Liver (tissue), 9 donors: Measurements from ENCODE around the gene KLK14. TPM values are rescaled to one million over a fixed set of nuclear protein-coding genes. Genes with fewer than 3 reads are reported as not detected.

Experiments used
- DNase-seq: peaks from one replicate; pipeline ENCODE4 v3.0.0-alpha.2; 2017; ENCODE audit warnings: low spot score
- H3K27ac ChIP-seq, 2 donors: one replicate each; pipeline ENCODE4 v1.7.0; 2013; ENCODE audit warnings: inconsistent platforms in 2 of 2, low read length in 2 of 2, control low read depth in 1 of 2, low read depth in 1 of 2, mild to moderate bottlenecking in 1 of 2
- H3K27me3 ChIP-seq, 4 donors: one replicate each; pipeline versions ENCODE4 v1.6.1 to v1.7.0; 2013; ENCODE audit warnings: low read length in 3 of 4, inconsistent platforms in 1 of 4, mild to moderate bottlenecking in 1 of 4, moderate library complexity in 1 of 4; ENCODE audit not compliant: control insufficient read depth in 4 of 4, insufficient read depth in 4 of 4
- H3K36me3 ChIP-seq, 4 donors: one replicate each; pipeline versions ENCODE4 v1.6.1 to v1.7.0; 2013; ENCODE audit warnings: low read length in 3 of 4, mild to moderate bottlenecking in 3 of 4, low read depth in 1 of 4, moderate library complexity in 1 of 4; ENCODE audit not compliant: control insufficient read depth in 4 of 4, insufficient read depth in 3 of 4
- H3K4me1 ChIP-seq, 4 donors: one replicate each; pipeline versions ENCODE4 v1.6.1 to v1.7.0; 2013; ENCODE audit warnings: low read length in 3 of 4, mild to moderate bottlenecking in 3 of 4, moderate library complexity in 1 of 4; ENCODE audit not compliant: control insufficient read depth in 4 of 4, insufficient read depth in 4 of 4
- H3K4me3 ChIP-seq, 3 donors: one replicate each; pipeline versions ENCODE4 v1.6.1 to v1.7.0; 2013; ENCODE audit warnings: low read length in 3 of 3, control low read depth in 1 of 3, low read depth in 1 of 3, mild to moderate bottlenecking in 1 of 3
- H3K9ac ChIP-seq, 2 donors: one replicate each; pipeline ENCODE4 v1.7.0; 2013; ENCODE audit warnings: low read length in 2 of 2, mild to moderate bottlenecking in 2 of 2, moderate library complexity in 2 of 2, control low read depth in 1 of 2, low read depth in 1 of 2
- H3K9me3 ChIP-seq, 4 donors: one replicate each; pipeline versions ENCODE4 v1.6.1 to v1.7.0; 2013; ENCODE audit warnings: low read length in 3 of 4; ENCODE audit not compliant: control insufficient read depth in 4 of 4
- ATF3 ChIP-seq: IDR thresholded peaks from 2 replicates; pipeline ENCODE4 v1.6.1; 2016; ENCODE audit warnings: antibody characterized with exemption
- CTCF ChIP-seq: fragments of 150-350 bp; IDR thresholded peaks from 2 replicates; pipeline ENCODE4 v1.5.1; 2017; ENCODE audit warnings: improper control_type of control experiment, low read depth, low read length; ENCODE audit not compliant: missing input control
- EGR1 ChIP-seq, 2 donors: IDR thresholded peaks; 2 replicates each; pipeline ENCODE4 v1.6.1; 2016 to 2018; ENCODE audit warnings: antibody characterized with exemption in 2 of 2, low read depth in 2 of 2
- FOXA1 ChIP-seq: IDR thresholded peaks from 2 replicates; pipeline ENCODE4 v1.6.1; 2016; ENCODE audit warnings: antibody characterized with exemption
- FOXA2 ChIP-seq: IDR thresholded peaks from 2 replicates; pipeline ENCODE4 v1.6.1; 2016; ENCODE audit warnings: antibody characterized with exemption
- GABPA ChIP-seq, 2 donors: IDR thresholded peaks in 1 of 2; conservative IDR thresholded peaks in 1 of 2; 2 replicates each; pipeline ENCODE4 v1.6.1; 2016; ENCODE audit warnings: antibody characterized with exemption in 2 of 2, mild to moderate bottlenecking in 1 of 2, moderate library complexity in 1 of 2
- HNF4A ChIP-seq, 2 donors: conservative IDR thresholded peaks; 2 replicates each; pipeline ENCODE4 v1.6.1; 2016; ENCODE audit warnings: antibody characterized with exemption in 2 of 2, mild to moderate bottlenecking in 2 of 2
- NR2F2 ChIP-seq: IDR thresholded peaks from 2 replicates; pipeline ENCODE4 v1.6.1; 2016; ENCODE audit warnings: antibody characterized with exemption
- REST ChIP-seq: IDR thresholded peaks from 2 replicates; pipeline ENCODE4 v1.6.1; 2016; ENCODE audit warnings: antibody characterized with exemption, mild to moderate bottlenecking
- RXRA ChIP-seq, 2 donors: IDR thresholded peaks; 2 replicates each; pipeline ENCODE4 v1.6.1; 2017 to 2018; ENCODE audit warnings: antibody characterized with exemption in 2 of 2, mild to moderate bottlenecking in 1 of 2
- SP1 ChIP-seq: IDR thresholded peaks from 2 replicates; pipeline ENCODE4 v1.6.1; 2018; ENCODE audit warnings: antibody characterized with exemption, mild to moderate bottlenecking
- TAF1 ChIP-seq: conservative IDR thresholded peaks from 2 replicates; pipeline ENCODE4 v1.6.1; 2016; ENCODE audit warnings: antibody characterized with exemption, mild to moderate bottlenecking
- WGBS: extraction: QIAGEN DNeasy Blood & Tissue Kit; methylation state at CpG from one replicate; pipeline ENCODE4 v1.1.7; 2013; 5-methylcytosine and 5-hydroxymethylcytosine counted together
- polyA plus RNA-seq, 2 donors: library from polyadenylated mRNA; stranded (reverse) in 1 of 2; unstranded in 1 of 2; fragments of 200-250 nt in 1 of 2; fragments of >200 nt in 1 of 2; fragmentation: Nextera tagmentation in 1 of 2; extraction: Ambion mirVana in 1 of 2; gene quantifications; one replicate each; pipeline versions ENCODE4 v1.2.1 to v1.2.3, GENCODE V29; 2013 to 2015
- total RNA-seq, 2 donors: library from RNA; depleted of rRNA; stranded (reverse); fragments of >200 nt; gene quantifications; one replicate each; pipeline ENCODE4 v1.2.3, GENCODE V29; 2014
- TF ChIP-seq, protein P1 (sequence below): IDR thresholded peaks from 2 replicates; pipeline ENCODE4 v1.6.1; 2016; ENCODE audit warnings: antibody characterized with exemption
- donor health status: healthy.
- donor health status: healthy.
- donor health status: healthy.
- donor health status: healthy.
- donor health status: healthy.

KLK14 gene
- total and polyA plus RNA-seq, 4 donors: 0.06 TPM; not detected in 3

DNA sequence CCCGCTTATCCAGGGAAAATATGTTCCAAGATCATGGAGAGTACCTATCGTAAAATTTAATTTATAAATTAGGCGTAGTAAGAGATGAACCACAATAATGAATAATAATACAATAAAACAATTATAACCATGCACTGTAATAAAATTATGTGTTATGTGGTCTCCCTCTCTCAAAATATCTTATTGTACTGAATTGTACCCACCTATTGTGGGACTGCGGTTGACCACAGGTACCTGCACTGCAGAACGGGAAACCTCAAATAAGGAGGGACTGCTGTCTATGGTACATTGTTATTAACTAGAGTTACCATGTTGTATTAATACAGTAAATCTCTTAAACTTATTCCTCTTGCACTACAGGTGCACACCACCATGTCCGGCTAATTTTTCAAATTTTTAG is 42.5 kb downstream of the KLK14 start:
- no peak for DNase-seq
- Histone ChIP-seq H3K27ac (no peak overlapping the region), H3K9me3 (no peaks in the 10 kb centered on the region), H3K4me3 (no peak overlapping the region), H3K4me1 (no peaks in the 10 kb centered on the region), H3K9ac (no peak overlapping the region), H3K27me3 (no peaks in the 10 kb centered on the region), H3K36me3 (no peaks in the 10 kb centered on the region)
- TF ChIP-seq NR2F2: no peak
- TF ChIP-seq FOXA1: no peak
- no peak for TF ChIP-seq ATF3
- TF ChIP-seq, protein P1, sequence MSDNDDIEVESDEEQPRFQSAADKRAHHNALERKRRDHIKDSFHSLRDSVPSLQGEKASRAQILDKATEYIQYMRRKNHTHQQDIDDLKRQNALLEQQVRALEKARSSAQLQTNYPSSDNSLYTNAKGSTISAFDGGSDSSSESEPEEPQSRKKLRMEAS: no peak
- TF ChIP-seq REST: no peak
- no peak for TF ChIP-seq HNF4A (conservative IDR thresholded peaks at IDR 0.05)
- TF ChIP-seq SP1: no peak
- TF ChIP-seq GABPA (IDR thresholded peaks at IDR 0.05 in 1 of 2, conservative IDR thresholded peaks at IDR 0.05 in 1 of 2): no peak
- no peak for TF ChIP-seq FOXA2
- TF ChIP-seq RXRA (IDR thresholded peaks at IDR 0.05): no peak
- TF ChIP-seq TAF1: no peak
- no peak for TF ChIP-seq EGR1 (IDR thresholded peaks at IDR 0.05; ENCODE audit: low read depth in 2 of 2)
- WGBS: 88% methylated on average over 6 of the region's 6 CpGs

DNA sequence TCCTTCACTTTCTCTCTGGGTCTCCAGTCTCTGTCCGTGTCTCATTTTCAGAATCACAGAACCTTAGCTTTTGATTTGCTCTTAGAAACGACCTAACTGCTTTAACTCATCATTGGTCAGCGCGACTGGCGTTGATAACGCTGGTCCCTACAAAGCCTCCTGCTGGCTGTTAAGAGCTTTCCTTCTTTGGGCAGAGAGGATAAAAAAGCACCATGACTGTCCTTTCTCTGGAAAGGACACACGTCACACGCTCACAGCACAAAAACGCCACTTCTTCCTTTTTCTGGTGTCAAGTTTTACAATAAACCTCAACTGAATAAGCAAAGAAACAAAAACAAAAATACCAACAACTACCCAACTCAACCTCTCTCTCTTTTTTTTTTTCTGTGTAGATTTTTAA is 46.2 kb downstream of the KLK14 start:
- H3K36me3 ChIP-seq: no peaks in the 10 kb centered on the region
- no peak overlapping the region for H3K9ac ChIP-seq
- no peak overlapping the region for H3K4me3 ChIP-seq
- no peaks in the 10 kb centered on the region for H3K27me3 ChIP-seq
- H3K27ac ChIP-seq: no peak overlapping the region
- no peaks in the 10 kb centered on the region for H3K9me3 ChIP-seq
- H3K4me1 ChIP-seq: no peaks in the 10 kb centered on the region
- no peak for DNase-seq
- TF ChIP-seq SP1 (no peak), FOXA1 (no peak), RXRA (IDR thresholded peaks at IDR 0.05) (no peak), REST (no peak), ATF3 (no peak), CTCF (no peak)
- WGBS: 38% methylated on average over 9 of the region's 9 CpGs
